Measurements from ENCODE around the gene KAT8.
A peak's percentile ranks its signal among the peaks of the same experiment; 100 is the strongest.
"Not testable (repeated sequence)": the region's sequence is repeated elsewhere in the genome, so short reads cannot be mapped to it uniquely, and the experiment has no call there.

Gene KAT8

DNA sequence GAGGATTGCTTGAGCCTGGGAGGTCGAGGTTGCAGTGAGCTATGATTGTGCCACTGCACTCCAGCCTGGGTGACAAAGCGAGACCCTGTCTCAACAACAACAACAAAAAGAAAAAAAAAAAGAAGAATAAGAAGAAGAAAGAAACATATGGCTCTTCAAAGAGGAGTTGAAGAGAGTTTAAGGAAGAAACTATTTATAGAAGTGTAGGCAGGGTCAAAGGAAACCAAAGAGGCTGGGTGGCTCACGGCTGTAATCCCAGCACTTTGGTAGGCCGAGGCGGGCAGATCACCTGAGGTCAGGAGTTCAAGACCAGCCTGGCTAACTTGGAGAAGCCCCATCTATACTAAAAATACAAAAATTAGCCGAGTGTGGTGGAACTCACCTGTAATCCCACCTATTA, 33.5 kb downstream of the KAT8 start:
- DNase-seq: not testable (repeated sequence)

DNA sequence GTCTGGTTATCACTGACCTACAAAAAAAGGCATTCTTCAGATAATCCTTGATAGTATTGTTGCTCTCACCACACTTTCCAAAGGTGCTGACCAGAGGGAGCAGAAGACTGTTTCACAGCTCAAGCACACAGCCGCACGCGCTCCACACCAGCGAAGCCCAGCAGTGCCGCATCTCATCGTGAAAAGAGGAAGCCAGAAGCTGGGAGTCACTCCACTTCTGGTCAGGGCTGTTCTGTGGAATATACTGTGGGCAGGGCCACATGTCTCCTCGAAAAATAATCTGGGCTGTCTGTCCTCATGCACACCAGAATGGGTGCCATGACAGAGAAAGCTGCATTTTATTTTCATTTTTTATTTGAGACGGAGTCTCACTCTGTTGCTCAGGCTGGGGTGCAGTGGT, 39.7 kb downstream of the KAT8 start:
- no peak for DNase-seq

DNA sequence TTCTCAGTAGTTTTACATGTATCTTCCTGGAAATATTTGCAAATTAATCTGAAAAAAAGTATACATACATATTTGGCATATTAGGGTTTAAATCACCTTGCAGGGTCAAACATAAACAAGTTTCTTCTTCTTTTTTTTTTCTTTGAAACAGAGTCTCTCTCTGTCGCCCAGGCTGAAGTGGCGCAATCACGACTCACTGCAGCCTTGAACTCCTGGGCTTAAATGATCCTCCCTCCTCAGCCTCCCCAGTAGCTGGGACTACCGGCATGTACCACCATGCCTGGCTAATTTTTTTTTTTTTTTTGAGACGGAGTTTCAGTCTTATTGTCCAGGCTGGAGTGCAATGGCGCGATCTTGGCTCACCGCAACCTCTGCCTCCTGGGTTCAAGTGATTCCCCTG, 49.9 kb downstream of the KAT8 start:
- no peak for DNase-seq

DNA sequence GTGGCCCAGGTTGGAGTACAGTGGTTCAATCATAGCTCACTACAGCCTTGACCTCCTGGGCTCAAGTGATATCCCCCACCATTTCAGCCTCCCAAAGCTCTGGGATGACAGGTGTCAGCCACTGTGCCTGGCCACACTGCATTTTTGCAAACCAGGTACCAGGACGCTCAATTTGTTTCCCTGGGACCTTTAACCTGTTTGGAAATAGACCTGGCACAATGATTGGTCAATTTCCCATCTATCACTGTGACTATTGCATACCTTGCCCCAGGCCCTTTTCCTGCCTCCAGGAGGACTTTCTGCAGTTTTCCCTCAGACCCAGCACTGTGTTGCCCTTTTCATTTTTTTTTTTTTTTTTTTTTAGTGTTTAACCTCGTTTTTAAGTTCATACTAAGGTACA, 51.4 kb downstream of the KAT8 start:
- DNase-seq: no peak

DNA sequence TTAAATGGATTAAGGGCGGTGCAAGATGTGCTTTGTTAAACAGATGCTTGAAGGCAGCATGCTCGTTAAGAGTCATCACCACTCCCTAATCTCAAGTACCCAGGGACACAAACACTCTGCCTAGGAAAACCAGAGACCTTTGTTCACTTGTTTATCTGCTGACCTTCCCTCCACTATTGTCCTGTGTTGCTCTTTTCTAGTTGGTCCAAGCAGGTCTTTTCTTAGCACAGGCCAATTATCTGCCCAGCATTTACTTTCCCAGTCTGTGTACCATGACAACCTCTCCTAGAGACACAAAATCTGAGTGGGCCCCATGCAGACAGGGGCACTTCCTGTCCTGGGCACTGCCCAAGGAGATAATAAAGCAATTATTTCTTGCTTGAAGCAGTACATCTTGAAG, 52.6 kb downstream of the KAT8 start:
- DNase-seq: not testable (repeated sequence)

DNA sequence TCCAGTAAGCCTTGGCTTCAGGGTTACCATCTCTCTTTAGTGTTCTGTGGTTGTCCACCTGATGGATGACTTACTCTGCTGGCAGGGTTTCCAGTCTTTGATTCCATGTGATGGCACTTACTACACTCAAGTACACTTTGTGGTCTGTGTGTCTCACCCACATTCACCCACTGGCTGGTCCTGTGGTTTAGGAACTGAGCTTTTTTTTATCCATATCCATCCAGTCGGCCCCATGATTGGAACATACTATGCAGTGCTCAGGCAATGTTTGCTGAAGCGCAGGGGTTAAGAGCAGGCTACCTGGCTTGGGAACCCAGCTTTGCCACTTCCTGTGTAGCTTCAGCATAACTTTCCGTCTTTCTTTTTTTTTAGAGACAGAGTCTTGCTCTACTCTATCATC, 59.7 kb downstream of the KAT8 start:
- DNase-seq: no peak

DNA sequence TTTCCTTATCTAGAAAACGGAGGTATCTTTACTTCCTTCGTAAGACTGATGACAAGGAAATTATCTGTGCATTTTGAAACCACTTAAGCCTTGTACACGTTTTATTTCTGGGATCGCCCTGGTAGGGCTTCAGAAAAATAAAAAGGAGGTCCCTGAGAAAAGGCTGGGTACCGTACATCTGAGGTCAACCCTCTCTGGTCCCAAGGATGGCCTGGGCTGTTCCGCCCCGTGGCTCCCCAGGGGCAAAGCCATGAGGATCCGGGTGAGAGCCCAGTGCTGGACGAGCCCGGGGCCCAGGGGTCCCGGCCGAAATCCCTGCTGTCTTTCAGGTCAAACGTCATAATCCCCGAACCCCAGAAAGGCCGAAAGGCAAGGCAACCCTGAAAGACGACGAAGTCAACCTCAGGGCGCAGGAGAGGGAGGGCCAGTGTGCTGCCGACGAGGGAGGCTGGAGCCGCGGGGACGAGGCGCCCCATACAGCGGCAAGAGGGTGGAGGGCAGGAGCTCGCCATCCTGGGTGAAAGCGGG, 61.8 kb downstream of the KAT8 start:
- no peak for DNase-seq

DNA sequence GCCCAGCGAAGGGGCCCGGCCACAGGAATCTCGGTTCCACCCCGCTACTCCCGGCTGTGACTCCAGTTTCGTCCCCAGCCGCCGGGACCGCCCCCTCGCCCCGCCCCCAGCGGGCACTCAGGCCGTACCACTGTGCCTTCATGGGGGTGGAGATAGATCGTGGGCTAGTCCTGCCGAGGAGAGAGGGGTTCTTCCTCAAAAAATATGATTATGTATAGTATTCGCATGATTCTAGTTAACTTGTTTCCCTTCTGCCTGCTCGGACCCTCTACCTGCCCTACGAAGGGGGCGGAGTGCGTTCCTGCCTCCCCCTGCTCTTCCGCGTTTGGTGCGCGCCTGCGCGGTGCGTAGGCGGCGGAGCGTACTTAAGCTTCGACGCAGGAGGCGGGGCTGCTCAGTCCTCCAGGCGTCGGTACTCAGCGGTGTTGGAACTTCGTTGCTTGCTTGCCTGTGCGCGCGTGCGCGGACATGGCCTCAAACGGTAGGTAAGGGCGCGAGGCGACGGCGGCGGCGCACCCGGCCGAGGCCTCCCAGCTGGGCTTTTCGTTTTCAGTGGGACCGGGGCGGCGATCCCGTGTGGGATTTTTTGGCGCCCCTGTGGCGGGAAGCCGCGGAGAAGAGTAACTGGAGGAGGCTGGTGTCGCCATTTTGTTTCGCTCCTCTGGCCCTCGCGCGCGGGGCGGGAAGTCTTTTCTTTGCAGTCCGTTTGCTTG, 62.4 kb downstream of the KAT8 start, which contains the start of gene FUS:
FUS (plus strand) TSS at position 393 of the 713 bp plus-strand sequence; CDS start at position 469, 76 bp downstream.
- peak; percentile 82 to 91 for DNase-seq

Data from NCI-H524 (cell line).